ENCODE results near the gene MUC2. TPM values are rescaled to one million over a fixed set of nuclear protein-coding genes. Genes with fewer than 3 reads are reported as not detected.

The MUC2 gene
- total RNA-seq, 1 donor from 2014 or later = not detected

GRCh38 chr11:1064167-1064566 is 10.5 kb upstream of the MUC2 start:
- Mint-ChIP-seq H3K27ac (ENCODE audit: unreplicated experiment) (no peak overlapping the region), H3K36me3 (ENCODE audit: low read depth, unreplicated experiment) (no peaks in the 10 kb centered on the region), H3K4me1 (ENCODE audit: unreplicated experiment) (peaks cover 13% of the 10 kb centered on the region), H3K4me3 (ENCODE audit: unreplicated experiment) (no peak overlapping the region), H3K9me3 (ENCODE audit: unreplicated experiment) (no peaks in the 10 kb centered on the region), H3K27me3 (ENCODE audit: unreplicated experiment) (peaks cover 3% of the 10 kb centered on the region)
- DNase-seq (ENCODE audit: low spot score) = no peak
- TF ChIP-seq CTCF (IDR thresholded peaks at IDR 0.05; ENCODE audit: unreplicated experiment) = no peak

DNA sequence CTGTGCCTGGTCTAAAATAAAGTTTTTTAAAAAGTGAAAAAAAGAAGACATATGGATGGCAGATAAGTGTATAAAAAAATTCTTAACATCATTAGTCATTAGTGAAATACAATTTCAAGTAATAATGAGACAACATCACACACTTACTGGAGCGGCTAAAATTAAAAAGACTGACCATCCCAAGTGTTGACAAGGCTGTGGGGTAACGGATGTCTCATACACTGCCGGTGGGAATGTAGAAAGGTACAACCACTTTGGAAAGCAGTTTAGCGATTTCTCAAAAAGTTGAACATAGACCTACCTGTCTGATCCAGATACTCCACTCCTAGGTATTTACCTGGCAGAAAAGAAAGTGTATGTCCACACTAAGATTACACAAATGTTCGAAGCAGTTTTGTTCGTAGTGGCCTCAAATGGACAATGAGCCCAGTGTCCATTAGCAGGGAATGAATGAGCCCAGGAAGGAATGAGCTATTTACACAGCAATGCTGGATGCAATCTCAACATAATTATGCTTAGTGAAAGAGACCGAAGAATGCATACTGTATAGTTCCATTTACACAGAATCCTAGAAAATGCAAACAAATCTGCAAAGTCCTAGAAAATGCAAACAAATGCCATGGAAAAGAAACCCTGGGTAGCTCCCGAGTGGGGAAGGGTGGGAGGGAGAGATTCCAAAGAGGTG is 6.7 kb upstream of the MUC2 start:
- Mint-ChIP-seq H3K4me1 (ENCODE audit: unreplicated experiment) (peaks cover 9% of the 10 kb centered on the region), H3K27me3 (ENCODE audit: unreplicated experiment) (peaks cover 1% of the 10 kb centered on the region), H3K36me3 (ENCODE audit: low read depth, unreplicated experiment) (no peaks in the 10 kb centered on the region)

DNA sequence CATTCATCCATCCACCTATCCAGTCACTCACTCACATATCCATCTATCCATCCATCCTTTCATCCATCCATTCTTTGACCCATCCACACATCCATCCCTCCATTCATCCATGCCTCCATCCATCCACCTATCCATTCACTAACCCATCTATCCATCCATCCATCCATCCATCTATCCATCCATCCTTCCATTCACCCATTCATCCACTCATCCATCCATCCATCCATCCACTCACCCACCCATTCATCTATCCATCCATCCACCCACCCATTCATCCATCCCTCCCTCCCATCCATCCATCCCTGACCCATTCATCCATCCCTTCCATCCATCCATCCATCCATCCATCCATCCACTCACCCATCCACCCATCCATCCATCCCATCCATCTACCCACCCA is 4.9 kb upstream of the MUC2 start:
- no peak overlapping the region for H3K27ac Mint-ChIP-seq (ENCODE audit: unreplicated experiment)
- H3K4me1 Mint-ChIP-seq (ENCODE audit: unreplicated experiment) = peaks cover 2% of the 10 kb centered on the region
- H3K36me3 Mint-ChIP-seq (ENCODE audit: low read depth, unreplicated experiment) = no peaks in the 10 kb centered on the region
- TF ChIP-seq CTCF (IDR thresholded peaks at IDR 0.05; ENCODE audit: unreplicated experiment) = no peak
- no peak overlapping the region for H3K4me3 Mint-ChIP-seq (ENCODE audit: unreplicated experiment)
- DNase-seq (ENCODE audit: low spot score) = no peak
- H3K27me3 Mint-ChIP-seq (ENCODE audit: unreplicated experiment) = peaks cover 1% of the 10 kb centered on the region
- H3K9me3 Mint-ChIP-seq (ENCODE audit: unreplicated experiment) = no peaks in the 10 kb centered on the region

More for the DNA sequence above, 6.7 kb upstream of the MUC2 start:
- H3K27ac Mint-ChIP-seq (ENCODE audit: unreplicated experiment) = no peak overlapping the region
- H3K4me3 Mint-ChIP-seq (ENCODE audit: unreplicated experiment) = no peak overlapping the region
- H3K9me3 Mint-ChIP-seq (ENCODE audit: unreplicated experiment) = no peaks in the 10 kb centered on the region
- DNase-seq (ENCODE audit: low spot score) = no peak
- TF ChIP-seq CTCF (IDR thresholded peaks at IDR 0.05; ENCODE audit: unreplicated experiment) = no peak

GRCh38 chr11:1070594-1071462 is 3.8 kb upstream of the MUC2 start:
- H3K36me3 Mint-ChIP-seq (ENCODE audit: low read depth, unreplicated experiment) = no peaks in the 10 kb centered on the region
- no peak for TF ChIP-seq CTCF (IDR thresholded peaks at IDR 0.05; ENCODE audit: unreplicated experiment)
- DNase-seq (ENCODE audit: low spot score) = no peak

More at GRCh38 chr11:1070594-1071462, 3.8 kb upstream of the MUC2 start:
- peaks cover 3% of the 10 kb centered on the region for H3K27me3 Mint-ChIP-seq (ENCODE audit: unreplicated experiment)
- H3K9me3 Mint-ChIP-seq (ENCODE audit: unreplicated experiment) = no peaks in the 10 kb centered on the region
- peak overlapping the region; percentile 61 for H3K27ac Mint-ChIP-seq (ENCODE audit: unreplicated experiment)
- no peak overlapping the region for H3K4me3 Mint-ChIP-seq (ENCODE audit: unreplicated experiment)
- peaks cover 2% of the 10 kb centered on the region for H3K4me1 Mint-ChIP-seq (ENCODE audit: unreplicated experiment)
